ENCODE measurements around the gene PANX1. TPM values are rescaled to one million over a fixed set of nuclear protein-coding genes. Genes with fewer than 3 reads are reported as not detected.

PANX1 gene
- total and polyA plus RNA-seq, 8 donors = 2.2 to 10.4 (median 5.1) TPM

- TF ChIP-seq, protein P1, sequence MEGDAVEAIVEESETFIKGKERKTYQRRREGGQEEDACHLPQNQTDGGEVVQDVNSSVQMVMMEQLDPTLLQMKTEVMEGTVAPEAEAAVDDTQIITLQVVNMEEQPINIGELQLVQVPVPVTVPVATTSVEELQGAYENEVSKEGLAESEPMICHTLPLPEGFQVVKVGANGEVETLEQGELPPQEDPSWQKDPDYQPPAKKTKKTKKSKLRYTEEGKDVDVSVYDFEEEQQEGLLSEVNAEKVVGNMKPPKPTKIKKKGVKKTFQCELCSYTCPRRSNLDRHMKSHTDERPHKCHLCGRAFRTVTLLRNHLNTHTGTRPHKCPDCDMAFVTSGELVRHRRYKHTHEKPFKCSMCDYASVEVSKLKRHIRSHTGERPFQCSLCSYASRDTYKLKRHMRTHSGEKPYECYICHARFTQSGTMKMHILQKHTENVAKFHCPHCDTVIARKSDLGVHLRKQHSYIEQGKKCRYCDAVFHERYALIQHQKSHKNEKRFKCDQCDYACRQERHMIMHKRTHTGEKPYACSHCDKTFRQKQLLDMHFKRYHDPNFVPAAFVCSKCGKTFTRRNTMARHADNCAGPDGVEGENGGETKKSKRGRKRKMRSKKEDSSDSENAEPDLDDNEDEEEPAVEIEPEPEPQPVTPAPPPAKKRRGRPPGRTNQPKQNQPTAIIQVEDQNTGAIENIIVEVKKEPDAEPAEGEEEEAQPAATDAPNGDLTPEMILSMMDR (IDR thresholded peaks at IDR 0.05) = no peak
- Histone ChIP-seq H3K36me3 (no peaks in the 10 kb centered on the region), H3K4me1 (peaks cover 4 to 30% (median 4%) of the 10 kb centered on the region in 3 donors), H3K9me3 (no peaks in the 10 kb centered on the region), H3K27ac (peak overlapping the region in 2 of 4 donors; percentile 2 to 23), H3K27me3 (no peaks in the 10 kb centered on the region), H3K4me3 (no peak overlapping the region)
- ATAC-seq = no peak
- 3 to 11% methylated on average over 1 of the region's 1 CpG for WGBS, 2 donors
- DNase-seq = no peak
- no peak for FAIRE-seq
- intact Hi-C loops (cut with DNase I) = no loop called here
Observed at GRCh38 chr11:94131718-94132115, 3.1 kb downstream of the PANX1 start.

- H3K4me3 ChIP-seq = no peak overlapping the region
- ATAC-seq (no peak), DNase-seq (no peak), FAIRE-seq (no peak)
- H3K9me3 ChIP-seq = no peaks in the 10 kb centered on the region
- intact Hi-C loops (cut with DNase I) = no loop called here
- TF ChIP-seq, protein P1 (IDR thresholded peaks at IDR 0.05) = no peak
- H3K4me1 ChIP-seq = peaks cover 4 to 30% (median 4%) of the 10 kb centered on the region in 3 donors
- no peak overlapping the region for H3K27ac ChIP-seq
- no peaks in the 10 kb centered on the region for H3K36me3 ChIP-seq
- H3K27me3 ChIP-seq = no peaks in the 10 kb centered on the region
- WGBS, 2 donors = 73 to 83% methylated on average over 5 of the region's 5 CpGs
Observed at GRCh38 chr11:94132152-94132558, 3.5 kb downstream of the PANX1 start.

DNA sequence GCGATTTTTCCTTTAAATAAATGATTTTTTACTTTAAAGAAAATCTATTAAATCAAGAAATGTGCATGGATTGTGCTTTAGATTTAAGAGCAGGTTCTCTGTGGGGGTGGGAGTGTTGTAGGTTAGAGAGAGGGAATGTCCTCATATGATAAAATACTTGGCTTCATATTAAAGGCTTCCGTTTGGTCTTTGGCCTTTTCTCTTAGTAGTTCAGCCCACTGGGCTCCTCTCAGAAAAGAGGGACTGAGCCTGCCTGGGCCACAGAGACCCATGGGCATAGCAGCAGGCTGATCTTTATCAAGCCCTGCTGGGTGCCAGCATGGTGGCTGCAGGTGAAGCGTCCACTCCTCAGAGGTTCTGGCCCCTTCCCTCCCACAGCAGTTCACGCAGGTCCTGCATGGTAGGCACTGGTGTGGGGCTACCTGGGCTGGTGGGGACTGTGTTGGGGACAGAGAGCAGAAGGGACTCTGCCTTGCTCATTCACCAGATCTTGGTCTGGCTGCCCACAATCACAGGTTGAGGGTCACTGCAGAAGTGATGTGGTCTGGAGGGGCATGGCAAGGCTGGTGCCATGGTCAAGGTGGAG is 4.3 kb downstream of the PANX1 start:
- Histone ChIP-seq H3K27ac (no peak overlapping the region), H3K4me1 (peaks cover 1 to 30% (median 1%) of the 10 kb centered on the region in 3 donors), H3K27me3 (no peaks in the 10 kb centered on the region), H3K36me3 (no peaks in the 10 kb centered on the region), H3K4me3 (no peak overlapping the region), H3K9me3 (no peaks in the 10 kb centered on the region)
- DNase-seq (peak in 1 of 6 donors; percentile 53), FAIRE-seq (no peak), ATAC-seq (no peak)
- TF ChIP-seq, protein P1 (IDR thresholded peaks at IDR 0.05) = no peak
- intact Hi-C loops (cut with DNase I) = no loop called here
- 89 to 94% methylated on average over 4 of the region's 4 CpGs for WGBS, 2 donors

- ATAC-seq (no peak), DNase-seq (no peak), FAIRE-seq (no peak)
- 84 to 98% methylated on average over 4 of the region's 4 CpGs for WGBS, 2 donors
- TF ChIP-seq, protein P1 (IDR thresholded peaks at IDR 0.05) = no peak
- Histone ChIP-seq H3K27ac (no peak overlapping the region), H3K36me3 (no peaks in the 10 kb centered on the region), H3K4me1 (peaks cover 0 to 30% (median 0%) of the 10 kb centered on the region in 3 donors), H3K27me3 (no peaks in the 10 kb centered on the region), H3K4me3 (no peak overlapping the region), H3K9me3 (no peaks in the 10 kb centered on the region)
- intact Hi-C loops (cut with DNase I) = no loop called here
Observed at GRCh38 chr11:94133752-94134151, 5.1 kb downstream of the PANX1 start.
